CD4-positive, alpha-beta T cell (primary cell): Measurements from ENCODE around the gene PPM1A. TPM values are rescaled to one million over a fixed set of nuclear protein-coding genes. Genes with fewer than 3 reads are reported as not detected.
A peak's percentile ranks its signal among the peaks of the same experiment; 100 is the strongest.

Source experiments
- ATAC-seq: fragments of 200-7000 bp; cut with Tn5 transposase; one replicate; pipeline ENCODE4 v1.10.0; 2022; ENCODE audit warnings: mild to moderate bottlenecking; ENCODE audit not compliant: poor library complexity
- CTCF ChIA-PET: fragments of 350-600 bp; sonication (Branson Sonifier 250); formaldehyde crosslinking; loops from one replicate; lab custom pipeline; 2021; ENCODE audit warnings: antibody characterized with exemption, inconsistent platforms; lab: Charles Lee
- POLR2A ChIA-PET: fragments of 350-600 bp; sonication (Branson Sonifier 250); formaldehyde crosslinking; loops from one replicate; lab custom pipeline; 2021; ENCODE audit warnings: antibody characterized with exemption, inconsistent platforms; lab: Charles Lee
- DNase-seq, 14 experiments: peaks; one replicate each; pipeline ENCODE4 v3.0.0-alpha.2; 2013 to 2020; ENCODE audit warnings: mixed read lengths in 2 of 14
- H3K27ac ChIP-seq, 2 donors: one replicate each; pipeline versions ENCODE4 v1.5.1 to v1.7.0; 2013; ENCODE audit warnings: low read length in 2 of 2, low read depth in 1 of 2, mild to moderate bottlenecking in 1 of 2
- H3K27me3 ChIP-seq, 2 experiments: 1 replicate in 1 of 2; 2 replicates in 1 of 2; pipeline versions ENCODE4 v1.6.1 to v1.7.0; 2013; ENCODE audit warnings: low read length in 2 of 2, control low read depth in 1 of 2, mild to moderate bottlenecking in 1 of 2, moderate library complexity in 1 of 2; ENCODE audit not compliant: insufficient read depth in 2 of 2, control insufficient read depth in 1 of 2
- H3K36me3 ChIP-seq: one replicate; pipeline ENCODE4 v1.6.1; 2013; ENCODE audit warnings: low read length, control low read depth; ENCODE audit not compliant: insufficient read depth
- H3K4me1 ChIP-seq: one replicate; pipeline ENCODE4 v1.6.1; 2013; ENCODE audit warnings: low read length, control low read depth; ENCODE audit not compliant: insufficient read depth
- H3K4me3 ChIP-seq: one replicate; pipeline ENCODE4 v1.5.1; 2013; ENCODE audit warnings: mild to moderate bottlenecking, low read length, moderate library complexity
- H3K9me3 ChIP-seq, 2 experiments: 1 replicate in 1 of 2; 2 replicates in 1 of 2; pipeline versions ENCODE4 v1.6.1 to v1.7.0; 2013; ENCODE audit warnings: low read length in 2 of 2, mild to moderate bottlenecking in 2 of 2, control low read depth in 1 of 2, moderate library complexity in 1 of 2; ENCODE audit not compliant: control insufficient read depth in 1 of 2, insufficient read depth in 1 of 2
- H3K27ac Mint-ChIP-seq: one replicate; pipeline ENCODE4 v1.8.0; 2020; ENCODE audit warnings: mixed read lengths
- H3K27me3 Mint-ChIP-seq: one replicate; pipeline ENCODE4 v1.8.0; 2021; ENCODE audit warnings: mixed read lengths
- H3K36me3 Mint-ChIP-seq: one replicate; pipeline ENCODE4 v1.8.0; 2021; ENCODE audit warnings: low read depth, mixed read lengths
- H3K4me1 Mint-ChIP-seq: one replicate; pipeline ENCODE4 v1.8.0; 2021; ENCODE audit warnings: low read depth, mixed read lengths
- H3K4me3 Mint-ChIP-seq: one replicate; pipeline ENCODE4 v1.8.0; 2020; ENCODE audit warnings: mild to moderate bottlenecking, mixed read lengths
- H3K9me3 Mint-ChIP-seq: one replicate; pipeline ENCODE4 v1.8.0; 2020; ENCODE audit warnings: mixed read lengths
- intact Hi-C, 2 experiments: fragments of 100-400 bp; cut with DNase I in 1 of 2; cut with micrococcal nuclease in 1 of 2; formaldehyde crosslinking; loops; one replicate each; pipeline versions ENCODE4 v1.15.1 to v1.9.0; 2023 to 2025; cut with DNase I, micrococcal nuclease
- total RNA-seq, 174 experiments: library from RNA in 2 of 174; stranded (reverse) in 2 of 174; gene quantifications; one replicate each; pipeline ENCODE4 v1.2.3 and lab custom pipeline; 2021 to 2026
- TF ChIP-seq, protein P1 (sequence below): fragments of 200-600 bp; IDR thresholded peaks from one replicate; pipeline ENCODE4 v1.8.0; 2022; ENCODE audit warnings: antibody characterized with exemption, mild to moderate bottlenecking

The PPM1A gene
- total RNA-seq, 2 experiments from 2014 or later: 96.9 to 97.2 TPM

DNA sequence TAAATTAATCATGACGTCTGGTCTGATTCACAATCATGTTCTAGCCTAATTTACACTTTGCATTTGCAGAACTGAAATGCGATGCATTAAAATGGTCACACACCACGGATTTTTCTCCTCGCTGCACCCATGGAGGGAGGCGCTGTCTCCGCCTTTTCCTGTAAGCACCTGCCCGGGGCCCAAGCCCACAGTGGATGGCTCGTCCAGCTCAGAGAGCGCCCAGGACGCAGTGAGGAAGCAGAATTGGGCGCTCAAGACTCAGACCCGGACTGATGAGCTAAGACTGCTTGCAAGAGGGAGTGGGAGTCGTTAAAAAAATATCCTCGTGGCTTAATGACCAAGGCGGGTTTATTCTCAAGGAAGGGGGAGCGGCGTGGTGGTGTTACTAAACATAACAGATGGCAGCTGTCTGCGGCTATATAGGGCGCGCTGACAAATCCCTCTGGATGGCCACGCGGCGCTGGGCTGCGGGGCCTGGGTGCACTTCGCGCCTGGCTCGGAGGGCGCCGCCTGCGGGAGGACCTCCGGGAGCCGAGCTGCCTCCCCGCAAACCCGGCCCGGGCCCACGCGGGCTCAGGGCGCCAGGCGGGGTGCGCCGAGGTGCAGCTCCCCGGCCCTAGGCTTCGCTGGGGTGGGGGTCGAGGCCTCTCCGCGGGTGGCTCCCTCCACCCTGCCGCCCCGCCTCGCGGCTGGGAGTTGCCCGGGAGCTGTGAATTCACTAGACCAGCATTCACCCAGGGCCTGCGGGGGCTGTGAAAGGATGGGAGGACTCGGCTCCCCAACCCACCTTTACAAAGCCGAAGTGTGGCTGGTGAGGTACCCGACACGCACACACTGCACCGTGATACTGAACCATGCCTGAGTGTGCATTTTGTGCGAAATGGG lies 78.7 kb downstream of the PPM1A start:
- ATAC-seq: peak; percentile 27
- peaks cover 10% of the 10 kb centered on the region for H3K36me3 Mint-ChIP-seq
- TF ChIP-seq, protein P1, sequence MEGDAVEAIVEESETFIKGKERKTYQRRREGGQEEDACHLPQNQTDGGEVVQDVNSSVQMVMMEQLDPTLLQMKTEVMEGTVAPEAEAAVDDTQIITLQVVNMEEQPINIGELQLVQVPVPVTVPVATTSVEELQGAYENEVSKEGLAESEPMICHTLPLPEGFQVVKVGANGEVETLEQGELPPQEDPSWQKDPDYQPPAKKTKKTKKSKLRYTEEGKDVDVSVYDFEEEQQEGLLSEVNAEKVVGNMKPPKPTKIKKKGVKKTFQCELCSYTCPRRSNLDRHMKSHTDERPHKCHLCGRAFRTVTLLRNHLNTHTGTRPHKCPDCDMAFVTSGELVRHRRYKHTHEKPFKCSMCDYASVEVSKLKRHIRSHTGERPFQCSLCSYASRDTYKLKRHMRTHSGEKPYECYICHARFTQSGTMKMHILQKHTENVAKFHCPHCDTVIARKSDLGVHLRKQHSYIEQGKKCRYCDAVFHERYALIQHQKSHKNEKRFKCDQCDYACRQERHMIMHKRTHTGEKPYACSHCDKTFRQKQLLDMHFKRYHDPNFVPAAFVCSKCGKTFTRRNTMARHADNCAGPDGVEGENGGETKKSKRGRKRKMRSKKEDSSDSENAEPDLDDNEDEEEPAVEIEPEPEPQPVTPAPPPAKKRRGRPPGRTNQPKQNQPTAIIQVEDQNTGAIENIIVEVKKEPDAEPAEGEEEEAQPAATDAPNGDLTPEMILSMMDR: no peak
- Histone ChIP-seq H3K27ac (no peak overlapping the region), H3K4me1 (peaks cover 13% of the 10 kb centered on the region), H3K36me3 (no peaks in the 10 kb centered on the region), H3K27me3 (peaks cover 0 to 5% of the 10 kb centered on the region in 2 experiments), H3K9me3 (no peaks in the 10 kb centered on the region), H3K4me3 (peak overlapping the region; percentile 56)
- H3K9me3 Mint-ChIP-seq: no peaks in the 10 kb centered on the region
- peaks cover 26% of the 10 kb centered on the region for H3K4me1 Mint-ChIP-seq
- intact Hi-C loops: loop anchor here in 1 of 2 experiments (5.0 to 10.0 kb wide), 4 partner anchors 80 to 1143 kb away; partner anchors contain the start of genes DAAM1 and PPM1A
- H3K27ac Mint-ChIP-seq: peak overlapping the region; percentile 43
- peaks cover 33% of the 10 kb centered on the region for H3K27me3 Mint-ChIP-seq
- DNase-seq: peak in 13 of 14 experiments; percentile 1 to 55 (median 17)
- ChIA-PET POLR2A (interaction anchor here (0.7 to 1.5 kb wide), 7 partner anchors 13 to 1900 kb away, joined by 3 to 23 read pairs (median 3); partner anchors contain the start of genes DHRS7, KIAA0586, PPM1A and TIMM9), CTCF (interaction anchor here (0.8 to 1.0 kb wide), 2 partner anchors 22 to 61 kb away, joined by 3 read pairs; no protein-coding TSS in a partner anchor)
- peak overlapping the region; percentile 92 for H3K4me3 Mint-ChIP-seq

DNA sequence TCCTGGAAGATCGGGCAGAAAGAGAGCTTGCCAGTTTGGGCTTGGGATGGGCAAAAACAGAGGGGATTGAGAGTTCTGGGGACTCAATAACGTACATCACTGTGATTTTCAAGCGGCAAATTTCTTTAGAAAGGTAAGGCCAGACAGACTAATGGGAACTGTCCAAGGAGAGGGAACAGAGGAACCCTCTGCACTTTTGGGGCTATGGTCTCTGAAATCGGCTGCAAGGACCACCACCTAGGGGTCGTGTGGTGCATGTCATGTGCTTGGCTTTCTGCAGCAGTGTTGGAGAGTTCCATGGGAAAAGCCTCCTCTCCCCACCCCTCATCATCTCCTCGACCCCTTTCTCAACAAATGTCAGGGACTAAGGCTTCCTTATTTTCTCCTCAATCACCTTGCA lies 79.6 kb downstream of the PPM1A start:
- CTCF ChIA-PET: no interaction called here
- H3K27me3 Mint-ChIP-seq: peaks cover 42% of the 10 kb centered on the region
- no peaks in the 10 kb centered on the region for H3K9me3 Mint-ChIP-seq
- Histone ChIP-seq H3K9me3 (no peaks in the 10 kb centered on the region), H3K27ac (no peak overlapping the region), H3K4me1 (peaks cover 13% of the 10 kb centered on the region), H3K36me3 (no peaks in the 10 kb centered on the region), H3K4me3 (no peak overlapping the region), H3K27me3 (peaks cover 0 to 3% of the 10 kb centered on the region in 2 experiments)
- no peak for DNase-seq
- H3K4me3 Mint-ChIP-seq: peak overlapping the region; percentile 61
- TF ChIP-seq, protein P1: no peak
- peaks cover 32% of the 10 kb centered on the region for H3K4me1 Mint-ChIP-seq
- intact Hi-C loops: loop anchor here in 1 of 2 experiments (5.0 to 10.0 kb wide), 4 partner anchors 81 to 1144 kb away; partner anchors contain the start of genes DAAM1 and PPM1A
- no peak overlapping the region for H3K27ac Mint-ChIP-seq
- POLR2A ChIA-PET: interaction anchor here (1.5 kb wide), 2 partner anchors 80 kb away, joined by 4 to 23 read pairs; partner anchors contain the start of gene PPM1A
- peaks cover 10% of the 10 kb centered on the region for H3K36me3 Mint-ChIP-seq
- no peak for ATAC-seq

DNA sequence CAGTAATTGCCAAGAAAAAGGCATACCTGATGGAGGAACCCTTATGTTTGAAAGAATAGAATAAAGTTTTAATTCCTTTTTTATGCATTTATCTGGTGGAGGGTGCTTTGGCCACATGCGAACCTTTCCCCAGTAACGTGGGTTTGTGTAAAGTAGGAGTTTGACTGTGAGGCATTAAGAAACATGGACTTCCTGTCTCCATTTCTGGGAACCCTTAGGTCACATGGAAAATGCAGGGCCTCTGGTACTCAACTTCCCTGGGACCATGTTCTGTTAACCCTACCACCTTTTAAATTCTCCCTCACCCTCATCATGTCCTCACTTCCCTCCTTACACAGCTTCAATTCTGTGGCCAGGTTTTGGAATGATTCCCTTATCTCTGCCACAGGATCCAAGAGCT lies 80.3 kb downstream of the PPM1A start:
- Mint-ChIP-seq H3K9me3 (no peaks in the 10 kb centered on the region), H3K4me3 (peak overlapping the region; percentile 75), H3K27me3 (peaks cover 49% of the 10 kb centered on the region), H3K36me3 (peaks cover 10% of the 10 kb centered on the region), H3K4me1 (peaks cover 32% of the 10 kb centered on the region), H3K27ac (no peak overlapping the region)
- TF ChIP-seq, protein P1: no peak
- peaks cover 13% of the 10 kb centered on the region for H3K4me1 ChIP-seq
- intact Hi-C loops: loop anchor here in 1 of 2 experiments (5.0 to 10.0 kb wide), 4 partner anchors 82 to 1144 kb away; partner anchors contain the start of genes DAAM1 and PPM1A
- H3K4me3 ChIP-seq: no peak overlapping the region
- POLR2A ChIA-PET: interaction anchor here (1.5 kb wide), 1 partner anchor 81 kb away, joined by 4 read pairs; the partner anchor contains the start of gene PPM1A
- CTCF ChIA-PET: no interaction called here
- H3K27me3 ChIP-seq: peaks cover 0 to 3% of the 10 kb centered on the region in 2 experiments
- no peak for ATAC-seq
- no peaks in the 10 kb centered on the region for H3K9me3 ChIP-seq
- no peaks in the 10 kb centered on the region for H3K36me3 ChIP-seq
- no peak overlapping the region for H3K27ac ChIP-seq
- no peak for DNase-seq
